ENCODE data around the gene NAGPA.

- TF ChIP-seq POLR2AphosphoS5 (IDR thresholded peaks at IDR 0.05; ENCODE audit: low read depth, low read length) (no peak), REST (IDR thresholded peaks at IDR 0.05; ENCODE audit: insufficient read depth in 1 of 2, low read depth in 2 of 2, low read length in 2 of 2) (no peak), TAF1 (IDR thresholded peaks at IDR 0.05; ENCODE audit: borderline replicate concordance, insufficient read depth, low read length) (no peak), SIN3A (IDR thresholded peaks at IDR 0.05; ENCODE audit: borderline replicate concordance, insufficient read depth, low read length) (no peak)
Observed at GRCh38 chr16:5018793-5019192, 14.9 kb downstream of the NAGPA start.
